Activated T-cell treated with anti-CD3 and anti-CD28 coated beads, Interleukin-2, amount 50 U/mL, for 4 hours (primary cell): ENCODE results near the gene PDE4D. TPM values are rescaled to one million over a fixed set of nuclear protein-coding genes. Genes with fewer than 3 reads are reported as not detected.

Experiments
- ATAC-seq, 2 donors: fragments of 200-7000 bp; cut with Tn5 transposase; one replicate each; pipeline ENCODE4 v1.10.0; 2021
- DNase-seq: peaks from one replicate; pipeline ENCODE4 v3.0.0-alpha.2; 2020
- H3K27me3 Mint-ChIP-seq: one replicate; pipeline ENCODE4 v1.8.0; 2021; ENCODE audit warnings: low read depth, mixed read lengths
- H3K36me3 Mint-ChIP-seq: one replicate; pipeline ENCODE4 v1.8.0; 2022; ENCODE audit warnings: mixed read lengths; ENCODE audit not compliant: insufficient read depth
- H3K4me1 Mint-ChIP-seq: one replicate; pipeline ENCODE4 v1.8.0; 2021; ENCODE audit warnings: low read depth, mixed read lengths
- H3K4me3 Mint-ChIP-seq: one replicate; pipeline ENCODE4 v1.8.0; 2021; ENCODE audit warnings: mild to moderate bottlenecking, moderate library complexity, mixed read lengths
- H3K9me3 Mint-ChIP-seq: one replicate; pipeline ENCODE4 v1.8.0; 2021; ENCODE audit warnings: mixed read lengths
- total RNA-seq, 3 donors: library from RNA; stranded (reverse); gene quantifications; one replicate each; pipeline ENCODE4 v1.2.1, GENCODE V29; 2021

PDE4D gene
- total RNA-seq, 3 donors from 2014 or later = 13.9 to 17.1 (median 16.7) TPM

GRCh38 chr5:59149271-59149670 lies 744.3 kb downstream of the PDE4D start:
- peaks cover 11% of the 10 kb centered on the region for H3K4me1 Mint-ChIP-seq
- no peak for DNase-seq
- H3K4me3 Mint-ChIP-seq = no peak overlapping the region
- H3K27me3 Mint-ChIP-seq = no peaks in the 10 kb centered on the region
- H3K9me3 Mint-ChIP-seq = no peaks in the 10 kb centered on the region
- ATAC-seq = no peak
- no peaks in the 10 kb centered on the region for H3K36me3 Mint-ChIP-seq

DNA sequence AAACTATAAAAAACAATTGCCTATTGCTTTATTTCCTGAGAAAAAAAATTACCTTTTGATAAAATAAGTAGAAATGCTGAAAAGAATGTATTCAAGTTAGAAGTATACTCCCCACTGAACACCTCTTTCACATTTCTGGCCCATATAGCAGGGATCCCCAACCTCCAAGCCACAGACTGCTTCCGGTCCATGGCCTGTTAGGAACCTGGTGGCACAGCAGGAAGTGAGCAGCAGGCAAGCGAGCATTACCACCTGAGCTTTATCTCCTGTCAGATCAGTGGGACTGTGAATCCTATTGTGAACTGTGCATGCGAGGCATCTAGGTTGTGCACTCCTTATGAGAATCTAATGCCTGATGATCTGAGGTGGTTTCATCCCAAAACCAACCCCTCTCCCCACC lies 746.8 kb downstream of the PDE4D start:
- no peaks in the 10 kb centered on the region for H3K9me3 Mint-ChIP-seq
- ATAC-seq = no peak
- no peaks in the 10 kb centered on the region for H3K36me3 Mint-ChIP-seq
- peaks cover 8% of the 10 kb centered on the region for H3K4me1 Mint-ChIP-seq
- no peak overlapping the region for H3K4me3 Mint-ChIP-seq
- no peak for DNase-seq
- no peaks in the 10 kb centered on the region for H3K27me3 Mint-ChIP-seq

GRCh38 chr5:59143926-59144333 lies 749.6 kb downstream of the PDE4D start:
- Mint-ChIP-seq H3K9me3 (no peaks in the 10 kb centered on the region), H3K4me3 (no peak overlapping the region), H3K36me3 (no peaks in the 10 kb centered on the region), H3K4me1 (peaks cover under 1% of the 10 kb centered on the region), H3K27me3 (no peaks in the 10 kb centered on the region)
- ATAC-seq (no peak), DNase-seq (no peak)

DNA sequence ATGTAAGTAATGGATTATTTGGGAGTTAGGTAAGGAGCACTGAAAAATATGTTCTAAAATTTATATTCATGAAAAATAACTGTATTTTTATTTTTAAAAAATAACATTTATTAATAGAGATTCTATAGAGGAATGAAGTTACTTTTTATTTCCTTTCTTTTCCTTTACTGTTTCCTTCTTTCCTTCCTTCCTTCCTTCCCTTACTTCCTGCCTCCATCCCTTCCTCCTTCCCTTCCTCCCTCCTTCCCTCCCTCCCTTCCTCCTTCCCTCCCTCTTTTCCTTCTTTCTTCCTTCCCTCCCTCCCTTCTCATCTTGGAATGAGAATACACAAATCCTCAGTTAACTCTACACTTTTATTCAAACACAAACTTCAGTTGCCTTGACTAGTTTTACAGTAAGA lies 750.6 kb downstream of the PDE4D start:
- peaks cover 2% of the 10 kb centered on the region for H3K4me1 Mint-ChIP-seq
- no peaks in the 10 kb centered on the region for H3K36me3 Mint-ChIP-seq
- DNase-seq = no peak
- no peaks in the 10 kb centered on the region for H3K9me3 Mint-ChIP-seq
- ATAC-seq = no peak
- H3K4me3 Mint-ChIP-seq = no peak overlapping the region
- no peaks in the 10 kb centered on the region for H3K27me3 Mint-ChIP-seq

GRCh38 chr5:59142138-59142537 lies 751.4 kb downstream of the PDE4D start:
- Mint-ChIP-seq H3K4me3 (no peak overlapping the region), H3K9me3 (no peaks in the 10 kb centered on the region), H3K27me3 (no peaks in the 10 kb centered on the region), H3K4me1 (peaks cover 2% of the 10 kb centered on the region), H3K36me3 (no peaks in the 10 kb centered on the region)
- no peak for DNase-seq
- no peak for ATAC-seq

DNA sequence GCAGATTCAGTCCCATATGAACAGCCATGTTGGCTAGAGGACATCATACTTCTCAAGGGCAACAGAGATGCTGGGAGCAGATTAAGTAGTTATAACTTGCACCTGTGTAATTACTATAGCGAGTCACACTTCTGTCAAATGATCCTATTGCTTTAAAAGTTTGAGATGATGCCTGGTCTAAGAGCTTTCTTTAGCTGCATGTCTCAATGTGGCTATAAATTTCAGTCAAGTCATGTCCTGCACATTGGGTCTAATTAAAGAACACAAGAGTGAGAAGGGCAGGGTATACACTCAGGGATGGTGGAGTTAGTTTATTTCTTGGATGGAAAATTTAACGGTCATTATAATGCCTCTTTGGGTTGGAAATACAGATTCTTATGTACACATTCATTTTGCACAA lies 753.4 kb downstream of the PDE4D start:
- no peak for DNase-seq
- ATAC-seq = no peak
- Mint-ChIP-seq H3K4me1 (peaks cover 2% of the 10 kb centered on the region), H3K36me3 (no peaks in the 10 kb centered on the region), H3K9me3 (no peaks in the 10 kb centered on the region), H3K27me3 (no peaks in the 10 kb centered on the region), H3K4me3 (no peak overlapping the region)

DNA sequence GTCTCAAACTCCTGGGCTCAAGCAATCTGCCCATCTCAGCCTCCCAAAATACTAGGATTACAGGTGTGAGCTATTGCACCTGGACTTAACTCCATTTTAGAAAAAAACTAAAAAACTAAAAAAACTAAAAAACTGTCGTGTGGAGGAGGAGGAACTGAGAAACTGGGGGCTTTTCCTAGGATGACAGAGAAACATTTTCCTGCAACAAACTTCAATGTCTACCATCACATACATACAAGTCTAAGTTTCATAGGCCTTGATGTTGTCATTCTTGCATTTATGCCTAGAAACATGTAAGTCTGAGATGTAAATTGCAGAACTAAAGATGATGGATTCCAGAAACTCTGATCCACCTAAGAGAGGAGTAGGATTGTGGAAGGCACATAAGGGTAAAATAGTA lies 753.8 kb downstream of the PDE4D start:
- ATAC-seq = no peak
- Mint-ChIP-seq H3K36me3 (no peaks in the 10 kb centered on the region), H3K4me1 (peaks cover 3% of the 10 kb centered on the region), H3K9me3 (no peaks in the 10 kb centered on the region), H3K4me3 (no peak overlapping the region), H3K27me3 (no peaks in the 10 kb centered on the region)
- no peak for DNase-seq

GRCh38 chr5:59138509-59138908 lies 755.0 kb downstream of the PDE4D start:
- Mint-ChIP-seq H3K9me3 (no peaks in the 10 kb centered on the region), H3K4me3 (no peak overlapping the region), H3K4me1 (peaks cover 9% of the 10 kb centered on the region), H3K27me3 (no peaks in the 10 kb centered on the region), H3K36me3 (no peaks in the 10 kb centered on the region)
- DNase-seq (no peak), ATAC-seq (no peak)

GRCh38 chr5:59137846-59138245 lies 755.7 kb downstream of the PDE4D start:
- Mint-ChIP-seq H3K4me3 (no peak overlapping the region), H3K4me1 (peaks cover 13% of the 10 kb centered on the region), H3K9me3 (no peaks in the 10 kb centered on the region), H3K27me3 (no peaks in the 10 kb centered on the region), H3K36me3 (no peaks in the 10 kb centered on the region)
- no peak for DNase-seq
- ATAC-seq = no peak

GRCh38 chr5:59136549-59136948 lies 757.0 kb downstream of the PDE4D start:
- DNase-seq = no peak
- H3K4me3 Mint-ChIP-seq = no peak overlapping the region
- no peaks in the 10 kb centered on the region for H3K36me3 Mint-ChIP-seq
- no peaks in the 10 kb centered on the region for H3K9me3 Mint-ChIP-seq
- H3K27me3 Mint-ChIP-seq = no peaks in the 10 kb centered on the region
- H3K4me1 Mint-ChIP-seq = peaks cover 22% of the 10 kb centered on the region
- ATAC-seq = no peak

- Mint-ChIP-seq H3K4me3 (no peak overlapping the region), H3K4me1 (peaks cover 28% of the 10 kb centered on the region), H3K9me3 (no peaks in the 10 kb centered on the region), H3K36me3 (no peaks in the 10 kb centered on the region), H3K27me3 (no peaks in the 10 kb centered on the region)
- ATAC-seq (no peak), DNase-seq (no peak)
Observed at GRCh38 chr5:59134471-59135163, 758.9 kb downstream of the PDE4D start.

- Mint-ChIP-seq H3K4me3 (no peak overlapping the region), H3K27me3 (no peaks in the 10 kb centered on the region), H3K36me3 (no peaks in the 10 kb centered on the region), H3K9me3 (no peaks in the 10 kb centered on the region), H3K4me1 (peaks cover 26% of the 10 kb centered on the region)
- no peak for DNase-seq
- no peak for ATAC-seq
Observed at GRCh38 chr5:59133764-59134261, 759.7 kb downstream of the PDE4D start.

GRCh38 chr5:59132131-59132530 lies 761.4 kb downstream of the PDE4D start:
- Mint-ChIP-seq H3K4me3 (no peak overlapping the region), H3K36me3 (no peaks in the 10 kb centered on the region), H3K9me3 (no peaks in the 10 kb centered on the region), H3K4me1 (peaks cover 26% of the 10 kb centered on the region), H3K27me3 (no peaks in the 10 kb centered on the region)
- ATAC-seq (no peak), DNase-seq (no peak)

DNA sequence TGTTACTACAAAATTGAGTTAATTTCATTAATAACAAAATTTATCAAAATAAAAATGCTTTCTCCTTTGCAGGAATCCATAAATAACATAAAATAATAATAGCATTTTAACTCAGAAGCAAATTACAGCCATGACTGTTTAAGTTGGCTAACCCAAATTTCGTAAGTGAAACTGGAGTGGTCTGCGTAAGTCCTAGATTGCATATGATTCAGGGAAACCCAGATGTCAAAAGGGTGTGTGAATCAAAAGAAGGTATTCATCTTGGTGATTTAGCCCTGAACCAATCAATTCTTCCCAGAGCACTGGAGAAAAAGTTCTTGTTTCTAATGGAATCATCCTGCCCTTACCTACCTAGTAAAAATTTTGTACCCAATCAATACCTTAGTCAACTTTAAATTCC lies 763.1 kb downstream of the PDE4D start:
- Mint-ChIP-seq H3K27me3 (no peaks in the 10 kb centered on the region), H3K36me3 (no peaks in the 10 kb centered on the region), H3K4me3 (no peak overlapping the region), H3K9me3 (no peaks in the 10 kb centered on the region), H3K4me1 (peaks cover 26% of the 10 kb centered on the region)
- no peak for DNase-seq
- no peak for ATAC-seq

DNA sequence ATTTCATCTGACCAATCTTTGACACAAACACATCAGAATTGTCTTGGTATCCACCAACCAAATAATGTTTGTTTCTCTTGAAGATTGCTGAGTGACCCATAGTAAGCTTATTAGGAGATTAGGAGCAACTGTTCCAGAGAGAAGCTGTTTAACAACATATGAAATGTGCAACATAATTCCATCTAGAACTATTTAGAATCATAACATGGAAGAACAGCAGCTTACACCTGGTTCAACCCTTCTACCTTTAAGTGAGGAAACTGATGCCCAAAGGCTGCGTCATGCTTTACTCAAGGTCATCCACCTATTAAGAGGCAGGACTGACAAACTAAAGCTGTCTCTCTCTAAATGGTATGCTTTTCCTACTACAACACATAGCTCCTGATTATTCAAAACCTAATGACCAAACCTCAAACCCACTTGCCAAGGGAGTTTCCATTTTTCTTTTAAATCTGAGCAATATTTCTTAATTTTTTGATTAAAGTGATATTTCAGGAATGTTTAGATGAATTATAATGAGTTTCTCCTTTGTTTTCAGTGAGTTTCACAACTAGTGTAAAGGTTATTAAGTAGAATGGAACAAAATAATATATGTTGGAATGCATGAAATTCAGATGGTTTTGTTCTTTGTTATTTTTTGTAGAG lies 764.8 kb downstream of the PDE4D start:
- Mint-ChIP-seq H3K27me3 (no peaks in the 10 kb centered on the region), H3K4me3 (no peak overlapping the region), H3K4me1 (peaks cover 21% of the 10 kb centered on the region), H3K36me3 (no peaks in the 10 kb centered on the region), H3K9me3 (no peaks in the 10 kb centered on the region)
- DNase-seq (no peak), ATAC-seq (no peak)
